ENCODE results near the gene EIF2D. TPM values are rescaled to one million over a fixed set of nuclear protein-coding genes. Genes with fewer than 3 reads are reported as not detected.

Gene EIF2D
- total and polyA plus RNA-seq, 9 of the 15 experiments (the other 6 are each of a cell fraction or from before 2014, with no cell fraction given) = 81.1 to 138 (median 93.9) TPM

- no peak for TF ChIP-seq TRIM25 (IDR thresholded peaks at IDR 0.05; ENCODE audit: borderline replicate concordance)
- TF ChIP-seq ESRRB (CRISPR knock-in tag; IDR thresholded peaks at IDR 0.05; ENCODE audit: borderline replicate concordance) = no peak
- TF ChIP-seq, protein P1, sequence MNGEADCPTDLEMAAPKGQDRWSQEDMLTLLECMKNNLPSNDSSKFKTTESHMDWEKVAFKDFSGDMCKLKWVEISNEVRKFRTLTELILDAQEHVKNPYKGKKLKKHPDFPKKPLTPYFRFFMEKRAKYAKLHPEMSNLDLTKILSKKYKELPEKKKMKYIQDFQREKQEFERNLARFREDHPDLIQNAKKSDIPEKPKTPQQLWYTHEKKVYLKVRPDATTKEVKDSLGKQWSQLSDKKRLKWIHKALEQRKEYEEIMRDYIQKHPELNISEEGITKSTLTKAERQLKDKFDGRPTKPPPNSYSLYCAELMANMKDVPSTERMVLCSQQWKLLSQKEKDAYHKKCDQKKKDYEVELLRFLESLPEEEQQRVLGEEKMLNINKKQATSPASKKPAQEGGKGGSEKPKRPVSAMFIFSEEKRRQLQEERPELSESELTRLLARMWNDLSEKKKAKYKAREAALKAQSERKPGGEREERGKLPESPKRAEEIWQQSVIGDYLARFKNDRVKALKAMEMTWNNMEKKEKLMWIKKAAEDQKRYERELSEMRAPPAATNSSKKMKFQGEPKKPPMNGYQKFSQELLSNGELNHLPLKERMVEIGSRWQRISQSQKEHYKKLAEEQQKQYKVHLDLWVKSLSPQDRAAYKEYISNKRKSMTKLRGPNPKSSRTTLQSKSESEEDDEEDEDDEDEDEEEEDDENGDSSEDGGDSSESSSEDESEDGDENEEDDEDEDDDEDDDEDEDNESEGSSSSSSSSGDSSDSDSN (IDR thresholded peaks at IDR 0.05; ENCODE audit: borderline replicate concordance in 1 of 2, low read depth in 2 of 2, low read length in 2 of 2) = peak; percentile 58 to 94; a peak in 3 of 4 replicates
- TF ChIP-seq, protein P2, sequence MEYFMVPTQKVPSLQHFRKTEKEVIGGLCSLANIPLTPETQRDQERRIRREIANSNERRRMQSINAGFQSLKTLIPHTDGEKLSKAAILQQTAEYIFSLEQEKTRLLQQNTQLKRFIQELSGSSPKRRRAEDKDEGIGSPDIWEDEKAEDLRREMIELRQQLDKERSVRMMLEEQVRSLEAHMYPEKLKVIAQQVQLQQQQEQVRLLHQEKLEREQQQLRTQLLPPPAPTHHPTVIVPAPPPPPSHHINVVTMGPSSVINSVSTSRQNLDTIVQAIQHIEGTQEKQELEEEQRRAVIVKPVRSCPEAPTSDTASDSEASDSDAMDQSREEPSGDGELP (CRISPR knock-in tag; IDR thresholded peaks at IDR 0.05; ENCODE audit: borderline replicate concordance) = peak; percentile 76
- TF ChIP-seq PBX2 (CRISPR knock-in tag; IDR thresholded peaks at IDR 0.05; ENCODE audit: low read depth) = no peak
- peak; percentile 34; the same call in 1 of the 2 replicates for TF ChIP-seq PBX2 (tag; conservative IDR thresholded peaks at IDR 0.05; ENCODE audit: low read depth)
- no peak for TF ChIP-seq ZBTB40 (IDR thresholded peaks at IDR 0.05)
- no peak for TF ChIP-seq ZBTB40 (CRISPR knock-in tag; IDR thresholded peaks at IDR 0.05)
- peak; percentile 66 for TF ChIP-seq RBBP5 (IDR thresholded peaks at IDR 0.05; ENCODE audit: borderline replicate concordance, insufficient read depth, low read length, poor library complexity, severe bottlenecking)
Measured at GRCh38 chr1:206555473-206555935, 56.8 kb downstream of the EIF2D start (continued).
